GM12878 (cell line): ENCODE measurements around the gene SLC35A4. TPM values are rescaled to one million over a fixed set of nuclear protein-coding genes. Genes with fewer than 3 reads are reported as not detected.

ENCODE experiments used
- BACH1 ChIP-seq: fragments of 450-650 bp; IDR thresholded peaks from 2 replicates; pipeline ENCODE4 v1.6.1; 2017; ENCODE audit warnings: mild to moderate bottlenecking, borderline replicate concordance
- BCL11A ChIP-seq: IDR thresholded peaks from 2 replicates; pipeline ENCODE4 v1.6.1; 2011; ENCODE audit warnings: low read depth, low read length
- BHLHE40 ChIP-seq, 2 experiments: fragments of 450-650 bp in 1 of 2; IDR thresholded peaks; 2 replicates each; pipeline ENCODE4 v1.6.1; 2011 to 2017; ENCODE audit warnings: low read depth in 2 of 2, borderline replicate concordance in 1 of 2, improper control_type of control experiment in 1 of 2, low read length in 1 of 2, mild to moderate bottlenecking in 1 of 2
- BMI1 ChIP-seq: fragments of 450-650 bp; IDR thresholded peaks from 2 replicates; pipeline ENCODE4 v1.6.1; 2016; ENCODE audit warnings: mild to moderate bottlenecking, moderate library complexity, borderline replicate concordance
- EZH2 ChIP-seq: IDR thresholded peaks from 2 replicates; pipeline ENCODE4 v1.6.1; 2012; ENCODE audit warnings: low read depth, mild to moderate bottlenecking, control low read depth, inconsistent platforms, low read length, borderline replicate concordance; ENCODE audit not compliant: control insufficient read depth
- GATAD2B ChIP-seq: fragments of 450-650 bp; conservative IDR thresholded peaks from 2 replicates; pipeline ENCODE4 v1.6.1; 2017; ENCODE audit warnings: low read depth, mild to moderate bottlenecking, moderate library complexity
- HCFC1 ChIP-seq: fragments of 150-350 bp; IDR thresholded peaks from 2 replicates; pipeline ENCODE4 v1.6.1; 2014; ENCODE audit warnings: low read length
- IRF4 ChIP-seq: IDR thresholded peaks from 2 replicates; pipeline ENCODE4 v1.6.1; 2011; ENCODE audit warnings: low read depth, low read length
- KAT2A ChIP-seq: conservative IDR thresholded peaks from 2 replicates; pipeline ENCODE4 v1.6.1; 2011; ENCODE audit warnings: low read depth, low read length; ENCODE audit not compliant: control insufficient read depth
- LARP7 ChIP-seq: fragments of 450-650 bp; IDR thresholded peaks from 2 replicates; pipeline ENCODE4 v1.6.1; 2017; ENCODE audit warnings: mild to moderate bottlenecking
- MYB ChIP-seq: fragments of 150-350 bp; IDR thresholded peaks from 2 replicates; pipeline ENCODE4 v1.6.1; 2014; ENCODE audit warnings: mild to moderate bottlenecking, low read depth, low read length, borderline replicate concordance
- NFXL1 ChIP-seq: fragments of 450-650 bp; IDR thresholded peaks from 2 replicates; pipeline ENCODE4 v1.6.1; 2017; ENCODE audit warnings: antibody characterized with exemption, mild to moderate bottlenecking, borderline replicate concordance
- NR2C2 ChIP-seq: IDR thresholded peaks from 2 replicates; pipeline ENCODE4 v1.6.1; 2011; ENCODE audit warnings: borderline replicate concordance, low read depth; ENCODE audit not compliant: control insufficient read depth, insufficient read length
- PKNOX1 ChIP-seq: fragments of 450-650 bp; IDR thresholded peaks from 2 replicates; pipeline ENCODE4 v1.6.1; 2016; ENCODE audit warnings: mild to moderate bottlenecking
- RBBP5 ChIP-seq: fragments of 200-600 bp; sonication (generic); conservative IDR thresholded peaks from 2 replicates; pipeline ENCODE4 v1.6.1; 2016
- SKIL ChIP-seq: fragments of 450-650 bp; IDR thresholded peaks from 2 replicates; pipeline ENCODE4 v1.6.1; 2017; ENCODE audit warnings: mild to moderate bottlenecking, low read depth, inconsistent platforms; ENCODE audit not compliant: poor library complexity, severe bottlenecking
- SP1 ChIP-seq: IDR thresholded peaks from one replicate; pipeline ENCODE4 v1.6.1; 2011; ENCODE audit warnings: low read depth, low read length
- SRF ChIP-seq, 2 experiments: IDR thresholded peaks; 2 replicates each; pipeline ENCODE4 v1.6.1; 2011; ENCODE audit warnings: low read depth in 2 of 2, low read length in 2 of 2, mild to moderate bottlenecking in 1 of 2, moderate library complexity in 1 of 2
- TAF1 ChIP-seq: IDR thresholded peaks from 2 replicates; pipeline ENCODE4 v1.6.1; 2011; ENCODE audit warnings: mild to moderate bottlenecking, low read depth, low read length, borderline replicate concordance
- WRNIP1 ChIP-seq: IDR thresholded peaks from 2 replicates; pipeline ENCODE4 v1.6.1; 2011; ENCODE audit warnings: low read depth, low read length, improper control_type of control experiment, borderline replicate concordance
- YBX1 ChIP-seq: fragments of 450-650 bp; IDR thresholded peaks from 2 replicates; pipeline ENCODE4 v1.6.1; 2016; ENCODE audit warnings: antibody characterized with exemption
- YY1 ChIP-seq: IDR thresholded peaks from 2 replicates; pipeline ENCODE4 v1.6.1; 2011; ENCODE audit warnings: low read depth, mild to moderate bottlenecking, low read length
- ZBTB4 ChIP-seq: fragments of 450-650 bp; formaldehyde crosslinking; IDR thresholded peaks from 2 replicates; pipeline ENCODE4 v1.4.0; 2022; ENCODE audit warnings: mild to moderate bottlenecking, moderate library complexity
- ZNF384 ChIP-seq: IDR thresholded peaks from 2 replicates; pipeline ENCODE4 v1.6.1; 2012; ENCODE audit warnings: low read depth, mild to moderate bottlenecking, low read length, improper control_type of control experiment, borderline replicate concordance
- ZNF622 ChIP-seq: fragments of 450-650 bp; IDR thresholded peaks from 2 replicates; pipeline ENCODE4 v1.6.1; 2017; ENCODE audit warnings: mild to moderate bottlenecking, inconsistent platforms
- ZZZ3 ChIP-seq: IDR thresholded peaks from 2 replicates; pipeline ENCODE4 v1.6.1; 2011; ENCODE audit warnings: low read depth; ENCODE audit not compliant: control insufficient read depth, insufficient read length
- polyA plus RNA-seq, 11 experiments: library from polyadenylated mRNA; depleted of rRNA in 4 of 11; unstranded in 6 of 11; stranded (reverse) in 5 of 11; fragments of >200 nt; fragmentation: Nextera tagmentation in 4 of 11; fragmentation: Illumina TruSeq in 1 of 11; extraction: Ambion mirVana in 4 of 11; extraction: Trizol in 1 of 11; gene quantifications; 1 replicate in 1 of 11; 2 replicates in 10 of 11; pipeline versions ENCODE4 v1.2.1 to v1.2.3, GENCODE V29; 2011 to 2016; ENCODE audit warnings: inconsistent platforms in 2 of 11, missing spikeins in 2 of 11, low read depth in 1 of 11
- total RNA-seq, 4 experiments: library from RNA; depleted of rRNA in 3 of 4; stranded (reverse); fragments of >200 nt in 3 of 4; fragmentation: Illumina TruSeq in 1 of 4; extraction: Trizol in 1 of 4; gene quantifications; 2 replicates each; pipeline versions ENCODE4 v1.2.1 to v1.2.3, GENCODE V29; 2013 to 2021

SLC35A4 gene
- total and polyA plus RNA-seq, 10 of the 15 experiments (the other 5 are each of a cell fraction or from before 2014, with no cell fraction given) = 23.8 to 167 (median 114) TPM

GRCh38 chr5:140557136-140557805, 7.4 kb upstream of the SLC35A4 start, which contains the start of gene SRA1 (continued):
- no peak for TF ChIP-seq ZBTB4
- TF ChIP-seq TAF1 = peak; percentile 93
- TF ChIP-seq SP1 = peak; percentile 88
- peak; percentile 81; the same call in 1 of the 2 replicates for TF ChIP-seq BACH1
- no peak for TF ChIP-seq NFXL1
- no peak for TF ChIP-seq MYB
- TF ChIP-seq NR2C2 = no peak
- no peak for TF ChIP-seq ZZZ3
- TF ChIP-seq YBX1 = no peak
- TF ChIP-seq SKIL = peak; percentile 90
- TF ChIP-seq IRF4 = 0 out of 2 replicates have a peak, but pooled peaks have one; percentile 20
- TF ChIP-seq ZNF384 = no peak
- no peak for TF ChIP-seq EZH2
- TF ChIP-seq WRNIP1 = no peak
- peak; percentile 94 for TF ChIP-seq YY1
- TF ChIP-seq BMI1 = 0 out of 2 replicates have a peak, but pooled peaks have one; percentile 34
- TF ChIP-seq LARP7 = peak; percentile 77; the same call in 1 of the 2 replicates
- no peak; the same call in 1 of the 2 replicates for TF ChIP-seq PKNOX1
- no peak for TF ChIP-seq SRF (IDR thresholded peaks at IDR 0.05; ENCODE audit: low read depth in 2 of 2, low read length in 2 of 2)
- TF ChIP-seq ZNF622 = no peak
- no peak for TF ChIP-seq BCL11A
- no peak for TF ChIP-seq KAT2A
- peak in 1 of 2 experiments; percentile 64; a peak in 2 of 4 replicates for TF ChIP-seq BHLHE40 (IDR thresholded peaks at IDR 0.05; ENCODE audit: borderline replicate concordance in 1 of 2, low read depth in 2 of 2, low read length in 1 of 2)
- TF ChIP-seq HCFC1 = peak; percentile 13; the same call in 1 of the 2 replicates
- TF ChIP-seq RBBP5 = no peak
- peak; percentile 93 for TF ChIP-seq GATAD2B
